CD4-positive, alpha-beta T cell (primary cell): ENCODE results near the gene TLE2. TPM values are rescaled to one million over a fixed set of nuclear protein-coding genes. Genes with fewer than 3 reads are reported as not detected.

Experiments
- ATAC-seq: fragments of 200-7000 bp; cut with Tn5 transposase; one replicate; pipeline ENCODE4 v1.10.0; 2022; ENCODE audit warnings: mild to moderate bottlenecking; ENCODE audit not compliant: poor library complexity
- CTCF ChIA-PET: fragments of 350-600 bp; sonication (Branson Sonifier 250); formaldehyde crosslinking; loops from one replicate; lab custom pipeline; 2021; ENCODE audit warnings: antibody characterized with exemption, inconsistent platforms; lab: Charles Lee
- POLR2A ChIA-PET: fragments of 350-600 bp; sonication (Branson Sonifier 250); formaldehyde crosslinking; loops from one replicate; lab custom pipeline; 2021; ENCODE audit warnings: antibody characterized with exemption, inconsistent platforms; lab: Charles Lee
- DNase-seq, 14 experiments: peaks; one replicate each; pipeline ENCODE4 v3.0.0-alpha.2; 2013 to 2020; ENCODE audit warnings: mixed read lengths in 2 of 14
- H3K27ac ChIP-seq, 2 donors: one replicate each; pipeline versions ENCODE4 v1.5.1 to v1.7.0; 2013; ENCODE audit warnings: low read length in 2 of 2, low read depth in 1 of 2, mild to moderate bottlenecking in 1 of 2
- H3K27me3 ChIP-seq, 2 experiments: 1 replicate in 1 of 2; 2 replicates in 1 of 2; pipeline versions ENCODE4 v1.6.1 to v1.7.0; 2013; ENCODE audit warnings: low read length in 2 of 2, control low read depth in 1 of 2, mild to moderate bottlenecking in 1 of 2, moderate library complexity in 1 of 2; ENCODE audit not compliant: insufficient read depth in 2 of 2, control insufficient read depth in 1 of 2
- H3K36me3 ChIP-seq: one replicate; pipeline ENCODE4 v1.6.1; 2013; ENCODE audit warnings: low read length, control low read depth; ENCODE audit not compliant: insufficient read depth
- H3K4me1 ChIP-seq: one replicate; pipeline ENCODE4 v1.6.1; 2013; ENCODE audit warnings: low read length, control low read depth; ENCODE audit not compliant: insufficient read depth
- H3K4me3 ChIP-seq: one replicate; pipeline ENCODE4 v1.5.1; 2013; ENCODE audit warnings: mild to moderate bottlenecking, low read length, moderate library complexity
- H3K9me3 ChIP-seq, 2 experiments: 1 replicate in 1 of 2; 2 replicates in 1 of 2; pipeline versions ENCODE4 v1.6.1 to v1.7.0; 2013; ENCODE audit warnings: low read length in 2 of 2, mild to moderate bottlenecking in 2 of 2, control low read depth in 1 of 2, moderate library complexity in 1 of 2; ENCODE audit not compliant: control insufficient read depth in 1 of 2, insufficient read depth in 1 of 2
- H3K27ac Mint-ChIP-seq: one replicate; pipeline ENCODE4 v1.8.0; 2020; ENCODE audit warnings: mixed read lengths
- H3K27me3 Mint-ChIP-seq: one replicate; pipeline ENCODE4 v1.8.0; 2021; ENCODE audit warnings: mixed read lengths
- H3K36me3 Mint-ChIP-seq: one replicate; pipeline ENCODE4 v1.8.0; 2021; ENCODE audit warnings: low read depth, mixed read lengths
- H3K4me1 Mint-ChIP-seq: one replicate; pipeline ENCODE4 v1.8.0; 2021; ENCODE audit warnings: low read depth, mixed read lengths
- H3K4me3 Mint-ChIP-seq: one replicate; pipeline ENCODE4 v1.8.0; 2020; ENCODE audit warnings: mild to moderate bottlenecking, mixed read lengths
- H3K9me3 Mint-ChIP-seq: one replicate; pipeline ENCODE4 v1.8.0; 2020; ENCODE audit warnings: mixed read lengths
- CTCF ChIP-seq: fragments of 200-600 bp; IDR thresholded peaks from one replicate; pipeline ENCODE4 v1.8.0; 2022; ENCODE audit warnings: antibody characterized with exemption, mild to moderate bottlenecking
- intact Hi-C, 2 experiments: fragments of 100-400 bp; cut with DNase I in 1 of 2; cut with micrococcal nuclease in 1 of 2; formaldehyde crosslinking; loops; one replicate each; pipeline versions ENCODE4 v1.15.1 to v1.9.0; 2023 to 2025; cut with DNase I, micrococcal nuclease
- total RNA-seq, 174 experiments: library from RNA in 2 of 174; stranded (reverse) in 2 of 174; gene quantifications; one replicate each; pipeline ENCODE4 v1.2.3 and lab custom pipeline; 2021 to 2026

The TLE2 gene
- total RNA-seq, 2 experiments from 2014 or later, result 23.9 to 25.0 TPM

GRCh38 chr19:3027292-3027691 lies 1.8 kb downstream of the TLE2 start:
- no peaks in the 10 kb centered on the region for H3K9me3 Mint-ChIP-seq
- ATAC-seq (no peak), DNase-seq (no peak)
- Histone ChIP-seq H3K36me3 (no peaks in the 10 kb centered on the region), H3K4me3 (no peak overlapping the region), H3K9me3 (no peaks in the 10 kb centered on the region), H3K27me3 (no peaks in the 10 kb centered on the region), H3K27ac (no peak overlapping the region), H3K4me1 (peaks cover 36% of the 10 kb centered on the region)
- POLR2A ChIA-PET, result interaction anchor here (1.2 to 1.8 kb wide), 3 partner anchors 8 to 36 kb away, joined by 3 to 4 read pairs (median 4); no protein-coding TSS in a partner anchor
- peaks cover 35% of the 10 kb centered on the region for H3K4me1 Mint-ChIP-seq
- no peaks in the 10 kb centered on the region for H3K27me3 Mint-ChIP-seq
- peak overlapping the region; percentile 87 for H3K4me3 Mint-ChIP-seq
- CTCF ChIA-PET, result no interaction called here
- intact Hi-C loops, result loop anchor here in 1 of 2 experiments (5.0 kb wide), 1 partner anchor 35 kb away; the partner anchor contains the start of gene TLE5
- H3K27ac Mint-ChIP-seq, result no peak overlapping the region
- H3K36me3 Mint-ChIP-seq, result no peaks in the 10 kb centered on the region
- no peak for TF ChIP-seq CTCF

GRCh38 chr19:3026768-3027167 lies 2.3 kb downstream of the TLE2 start:
- ChIA-PET POLR2A (interaction anchor here (1.2 to 1.3 kb wide), 2 partner anchors 9 to 35 kb away, joined by 3 to 4 read pairs; no protein-coding TSS in a partner anchor), CTCF (no interaction called here)
- Mint-ChIP-seq H3K36me3 (no peaks in the 10 kb centered on the region), H3K27me3 (no peaks in the 10 kb centered on the region), H3K4me3 (peak overlapping the region; percentile 87), H3K9me3 (no peaks in the 10 kb centered on the region), H3K27ac (no peak overlapping the region), H3K4me1 (peaks cover 35% of the 10 kb centered on the region)
- Histone ChIP-seq H3K4me3 (no peak overlapping the region), H3K9me3 (no peaks in the 10 kb centered on the region), H3K27ac (no peak overlapping the region), H3K36me3 (no peaks in the 10 kb centered on the region), H3K4me1 (peaks cover 36% of the 10 kb centered on the region), H3K27me3 (no peaks in the 10 kb centered on the region)
- ATAC-seq (no peak), DNase-seq (no peak)
- TF ChIP-seq CTCF, result no peak
- intact Hi-C loops, result loop anchor here in 1 of 2 experiments (5.0 kb wide), 1 partner anchor 36 kb away; the partner anchor contains the start of gene TLE5

- Mint-ChIP-seq H3K27me3 (no peaks in the 10 kb centered on the region), H3K4me3 (peak overlapping the region; percentile 30), H3K9me3 (no peaks in the 10 kb centered on the region), H3K36me3 (no peaks in the 10 kb centered on the region), H3K4me1 (peaks cover 35% of the 10 kb centered on the region), H3K27ac (no peak overlapping the region)
- no peaks in the 10 kb centered on the region for H3K27me3 ChIP-seq
- intact Hi-C loops, result loop anchor here in 1 of 2 experiments (5.0 kb wide), 1 partner anchor 37 kb away; the partner anchor contains the start of gene TLE5
- POLR2A ChIA-PET, result interaction anchor here (1.0 to 2.4 kb wide), 3 partner anchors 10 to 36 kb away, joined by 3 to 15 read pairs (median 5); partner anchors contain the start of gene TLE5
- no peaks in the 10 kb centered on the region for H3K36me3 ChIP-seq
- peak overlapping the region in 1 of 2 donors; percentile 21 for H3K27ac ChIP-seq
- CTCF ChIA-PET, result interaction anchor here (1.4 kb wide), 1 partner anchor 83 kb away, joined by 3 read pairs; no protein-coding TSS in a partner anchor
- TF ChIP-seq CTCF, result no peak
- H3K4me3 ChIP-seq, result no peak overlapping the region
- H3K4me1 ChIP-seq, result peaks cover 36% of the 10 kb centered on the region
- no peak for DNase-seq
- H3K9me3 ChIP-seq, result no peaks in the 10 kb centered on the region
- no peak for ATAC-seq
Observed at GRCh38 chr19:3025549-3025886, 3.6 kb downstream of the TLE2 start.
